GM19467 (cell line): ENCODE results near the gene EPHA10.
"Not testable (repeated sequence)": the region's sequence is repeated elsewhere in the genome, so short reads cannot be mapped to it uniquely, and the experiment has no call there.

Experiments
- ATAC-seq: cut with Tn5 transposase; IDR thresholded peaks from one replicate; pipeline ENCODE4 v1.9.1; 2021; ENCODE audit warnings: mild to moderate bottlenecking, moderate library complexity; ENCODE audit not compliant: unreplicated experiment

The EPHA10 gene

DNA sequence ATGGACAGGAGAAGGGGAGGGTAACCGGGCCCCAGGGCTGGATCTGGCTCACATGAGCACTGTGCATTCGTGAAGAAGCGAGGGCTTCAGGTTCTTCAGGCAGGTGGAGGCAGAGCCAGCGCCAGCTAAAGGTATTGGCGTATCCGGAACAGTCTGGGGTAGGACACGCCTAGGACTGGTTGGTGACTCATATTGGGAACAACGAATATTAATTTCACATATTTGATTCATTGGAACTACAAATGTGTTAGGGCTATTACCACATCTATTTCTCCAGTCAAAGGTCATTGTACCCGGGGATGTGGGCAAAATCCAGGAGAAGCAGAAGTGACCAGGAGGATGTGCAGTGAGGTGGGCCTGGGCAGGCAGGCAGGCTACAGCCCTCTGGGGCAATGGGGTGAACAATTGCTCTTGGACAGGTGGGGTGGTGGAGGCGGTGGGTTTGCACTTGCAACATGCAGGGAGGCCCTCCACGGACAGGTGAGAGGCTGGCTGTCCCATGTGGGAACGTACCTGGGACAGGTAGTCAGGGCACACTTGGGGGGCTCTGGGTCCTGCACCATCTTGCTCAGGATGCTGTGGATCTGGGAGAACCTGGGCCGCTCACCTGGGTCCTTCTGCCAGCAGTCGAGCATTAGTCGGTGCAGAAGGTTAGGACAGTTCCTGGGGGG is 45.9 kb downstream of the EPHA10 start:
- no peak for ATAC-seq

DNA sequence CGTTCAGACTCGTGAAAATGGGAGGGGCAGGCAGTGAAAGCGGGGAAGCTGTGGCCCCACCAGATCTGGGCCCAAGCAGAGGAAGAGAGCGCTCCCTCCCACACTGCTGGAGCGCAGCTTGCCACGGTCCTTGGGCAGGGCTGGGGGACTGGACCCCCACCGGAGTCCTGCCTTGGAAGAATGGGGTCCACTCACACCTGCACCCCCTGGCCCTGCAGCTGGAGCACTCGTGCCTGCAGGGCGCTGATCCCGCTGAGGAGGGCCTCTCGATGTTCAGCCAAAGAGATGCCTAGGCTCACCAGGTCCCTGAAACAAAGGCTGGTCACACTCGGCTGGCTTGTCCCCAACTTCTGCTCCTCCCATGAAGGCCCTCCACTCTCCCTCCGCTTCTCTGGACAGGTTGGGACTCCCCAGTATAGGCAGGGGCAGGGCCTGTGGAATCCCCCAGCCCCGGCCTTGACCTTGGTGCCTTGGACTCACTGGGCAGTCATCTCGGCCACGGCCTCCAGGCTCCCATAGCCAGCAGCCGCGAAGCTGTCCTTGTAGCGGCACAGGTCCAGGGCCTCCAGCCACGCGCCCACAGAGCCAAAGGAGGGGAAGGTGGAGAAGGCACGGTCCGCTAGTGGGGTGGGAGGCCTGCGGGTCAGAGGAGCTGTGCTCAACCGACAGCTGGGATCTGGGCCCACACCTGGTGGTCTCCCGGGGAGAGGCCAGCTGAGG is 46.6 kb downstream of the EPHA10 start:
- ATAC-seq = no peak

DNA sequence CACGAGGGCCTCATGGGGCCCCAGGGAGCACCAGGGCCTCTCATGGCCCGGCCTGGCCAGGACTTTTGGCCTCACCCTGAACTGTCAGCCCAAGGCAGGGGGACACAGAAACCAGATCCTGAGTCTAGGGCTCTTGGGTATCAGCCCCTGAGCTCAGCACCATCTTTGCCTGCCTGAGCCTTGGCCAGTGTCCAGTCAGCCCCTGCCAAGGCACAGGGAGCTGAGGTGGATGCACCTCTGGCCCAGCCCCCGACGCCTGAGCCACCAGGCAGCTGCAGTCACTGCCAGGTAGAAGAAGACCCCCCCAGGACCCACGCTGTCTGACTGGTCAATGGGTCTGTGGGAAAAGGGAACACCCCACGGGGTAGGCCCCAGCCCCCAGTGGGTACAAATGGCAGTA is 47.3 kb downstream of the EPHA10 start:
- no peak for ATAC-seq

DNA sequence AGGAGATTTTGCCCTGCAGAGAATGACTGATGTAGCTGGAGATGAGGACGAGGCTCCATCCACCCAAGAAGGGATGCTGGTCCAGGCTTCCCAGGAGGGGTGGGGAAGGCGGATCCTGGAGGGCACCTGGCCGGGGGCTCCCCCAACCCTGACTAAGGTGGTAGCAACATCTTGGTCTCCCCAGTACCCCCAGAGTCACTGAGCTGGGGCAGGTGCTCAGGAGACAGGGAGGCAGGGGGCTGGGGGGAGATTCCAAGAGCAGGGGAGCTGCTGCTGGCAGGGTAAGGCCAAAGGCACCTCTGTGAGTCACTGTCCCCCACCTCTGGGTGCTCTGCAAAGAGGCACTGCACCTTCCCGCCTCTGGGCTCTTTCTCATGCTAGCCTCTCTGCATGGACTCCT is 48.6 kb downstream of the EPHA10 start:
- no peak for ATAC-seq

DNA sequence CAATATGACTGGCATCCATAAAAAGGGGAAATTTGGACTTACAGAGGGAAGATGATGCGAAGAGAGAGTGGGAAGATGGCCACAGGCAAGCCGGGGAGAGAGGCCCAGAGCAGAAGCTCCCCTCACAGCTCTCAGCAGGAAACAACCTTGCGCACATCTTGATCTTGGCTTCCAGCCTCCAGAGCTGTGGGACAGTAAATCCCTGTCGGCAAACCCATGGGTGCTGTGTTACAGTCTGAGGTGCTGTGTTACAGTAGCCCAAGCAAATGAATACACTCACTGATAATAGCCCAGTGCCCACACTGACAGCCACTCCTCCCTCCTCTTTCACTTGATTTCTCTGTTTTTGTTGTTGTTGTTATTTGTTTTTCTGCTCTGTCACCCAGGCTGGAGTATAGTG is 50.2 kb downstream of the EPHA10 start:
- no peak for ATAC-seq

DNA sequence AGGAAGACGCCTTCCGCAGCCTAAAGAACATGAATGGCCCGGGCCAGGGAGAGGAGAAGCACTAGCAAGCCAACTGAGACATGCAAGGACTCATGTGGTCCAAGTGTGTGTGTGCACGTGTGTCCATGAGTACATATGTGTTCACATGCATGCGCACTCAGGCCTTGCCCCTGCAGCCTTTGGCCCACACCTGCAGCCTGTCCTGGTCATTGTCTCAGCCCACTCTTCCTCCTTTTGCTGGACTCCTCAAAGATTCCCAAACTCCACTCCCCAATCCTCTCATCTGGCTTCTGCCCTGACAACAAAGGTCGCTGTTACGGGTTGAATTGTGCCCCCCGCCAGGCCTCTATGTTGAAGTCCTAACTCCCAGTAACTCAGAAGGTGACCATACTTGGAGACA is 50.7 kb downstream of the EPHA10 start:
- ATAC-seq = no peak

DNA sequence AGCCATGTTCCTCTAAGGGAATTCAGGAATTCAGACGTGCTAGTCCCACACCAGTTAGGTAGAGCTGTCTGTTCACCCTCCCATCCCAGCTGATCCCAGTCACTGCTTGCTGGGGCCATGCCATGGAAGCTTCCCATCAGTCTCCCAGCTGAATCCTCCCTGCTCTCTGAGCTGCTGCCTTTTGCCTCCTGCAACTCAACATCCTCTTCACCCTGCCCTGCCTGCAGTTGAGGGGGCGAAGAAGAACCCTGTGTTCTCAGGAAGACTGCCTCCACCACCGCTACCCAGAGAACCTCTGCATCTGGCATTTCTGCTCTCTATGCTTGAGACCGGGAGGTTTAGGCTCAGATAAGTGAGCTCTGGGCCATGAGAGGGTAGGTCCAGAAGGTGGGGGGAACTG is 56.4 kb downstream of the EPHA10 start:
- ATAC-seq = no peak

DNA sequence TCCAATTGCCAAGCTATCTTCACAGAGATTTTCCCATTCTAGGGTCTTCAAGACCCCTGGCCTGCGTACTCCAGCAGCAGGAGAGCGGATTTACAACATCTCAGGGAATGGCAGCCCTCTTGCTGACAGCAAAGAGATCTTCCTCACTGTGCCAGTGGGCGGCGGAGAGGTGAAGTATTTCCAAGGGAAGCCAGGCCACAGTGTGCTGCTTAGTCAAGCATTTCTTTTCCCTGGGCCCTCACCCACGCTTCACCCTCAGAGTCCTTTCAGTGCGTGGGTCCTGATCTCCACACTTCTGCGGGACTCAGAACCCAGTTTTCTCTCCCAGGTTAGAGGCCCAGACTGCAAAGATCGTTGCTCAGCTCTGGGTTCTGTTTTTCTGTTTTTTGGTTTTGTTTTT is 59.5 kb downstream of the EPHA10 start:
- ATAC-seq = no peak

DNA sequence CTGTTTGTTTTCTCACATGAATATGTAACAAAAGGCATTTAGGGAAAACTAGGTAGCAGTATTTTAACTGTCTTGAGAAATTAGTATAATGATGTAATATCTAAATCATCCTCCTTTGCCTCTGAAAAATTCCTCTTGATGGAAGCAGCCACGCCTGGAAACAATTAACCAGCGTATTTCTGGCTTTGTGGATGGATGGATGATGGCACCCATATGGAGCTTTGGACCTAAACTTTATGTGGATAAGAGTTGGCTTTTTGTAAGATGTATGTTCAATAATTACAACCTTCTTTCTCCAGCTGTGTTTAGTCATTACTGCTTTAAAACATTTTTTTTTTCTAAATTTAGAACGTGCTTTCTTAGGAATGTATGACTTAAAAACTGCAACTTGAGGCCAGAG is 60.0 kb downstream of the EPHA10 start:
- ATAC-seq = no peak

DNA sequence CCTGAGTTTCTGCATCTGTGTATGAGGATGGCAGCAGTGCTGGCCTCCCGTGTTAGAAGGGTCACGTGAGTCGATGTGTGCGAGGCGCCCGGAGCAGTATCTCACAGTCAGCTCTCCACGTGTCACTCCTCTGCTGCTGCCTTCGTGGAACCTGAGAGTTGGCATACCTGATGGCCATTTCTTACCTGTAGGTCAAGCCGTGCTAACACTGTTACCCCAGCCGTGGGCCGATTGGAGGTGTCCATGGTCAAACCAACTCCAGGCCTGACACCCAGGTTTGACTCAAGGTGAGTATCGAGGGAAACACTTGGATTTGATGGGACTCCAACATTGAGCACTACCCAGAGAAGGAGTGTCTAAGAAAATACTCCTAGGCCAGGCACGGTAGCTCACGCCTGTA is 61.9 kb downstream of the EPHA10 start:
- no peak for ATAC-seq

DNA sequence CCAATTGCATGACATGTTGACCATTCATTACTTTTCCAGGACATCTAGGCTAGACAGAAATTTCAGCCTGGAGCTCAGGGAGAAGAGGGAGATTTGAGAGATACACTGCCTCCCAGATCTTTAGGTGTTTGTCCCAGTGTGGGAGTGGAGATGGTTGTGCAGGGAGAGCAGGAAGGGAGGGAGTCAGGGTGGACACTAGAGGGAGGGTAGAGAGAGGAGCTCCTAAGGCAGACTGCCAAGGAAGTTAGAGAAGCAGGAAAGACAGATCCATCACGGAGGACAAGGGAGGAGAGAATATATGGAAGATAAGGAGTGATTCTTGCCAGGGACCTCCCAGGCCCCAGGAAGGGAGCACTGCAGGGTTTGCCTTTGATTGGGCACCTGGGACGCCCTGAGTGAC is 63.9 kb downstream of the EPHA10 start:
- no peak for ATAC-seq

DNA sequence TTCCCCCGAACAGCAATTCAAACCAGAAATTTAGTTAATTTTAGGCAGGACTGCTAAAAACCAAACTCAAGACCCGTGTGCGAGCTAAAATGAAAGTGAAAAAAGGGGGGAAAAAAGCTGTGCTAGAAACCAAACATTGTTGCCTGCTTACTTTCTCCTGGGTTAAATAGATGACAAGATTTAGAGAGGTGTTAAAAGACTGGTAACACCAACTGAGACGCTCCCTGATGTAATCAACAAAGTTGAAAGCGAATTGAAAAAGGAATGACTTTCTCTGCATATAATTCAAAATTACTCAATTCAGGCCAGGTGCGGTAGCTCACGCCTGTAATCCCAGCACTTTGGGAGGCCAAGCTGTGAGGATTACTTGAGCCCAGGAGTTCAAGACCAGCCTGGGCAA is 65.8 kb downstream of the EPHA10 start:
- no peak for ATAC-seq

DNA sequence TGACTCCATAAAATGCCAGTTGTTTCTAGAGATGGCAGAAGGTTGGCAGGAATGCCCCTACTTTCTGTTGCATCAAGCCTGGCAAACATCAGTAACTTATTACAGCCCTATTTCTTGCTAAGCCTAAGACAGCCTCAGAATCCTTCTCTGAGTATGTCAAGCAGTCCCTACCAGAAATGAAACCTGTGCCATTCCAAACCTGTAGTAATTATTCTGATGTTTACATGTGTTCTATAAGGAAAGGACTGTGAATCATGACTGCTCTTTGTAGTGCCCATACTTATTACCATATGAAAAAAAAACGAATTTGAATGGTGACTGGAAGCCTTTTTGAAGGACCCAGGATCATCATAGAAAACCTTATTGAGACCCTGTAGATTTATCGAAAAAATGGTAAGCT is 67.2 kb downstream of the EPHA10 start:
- no peak for ATAC-seq

DNA sequence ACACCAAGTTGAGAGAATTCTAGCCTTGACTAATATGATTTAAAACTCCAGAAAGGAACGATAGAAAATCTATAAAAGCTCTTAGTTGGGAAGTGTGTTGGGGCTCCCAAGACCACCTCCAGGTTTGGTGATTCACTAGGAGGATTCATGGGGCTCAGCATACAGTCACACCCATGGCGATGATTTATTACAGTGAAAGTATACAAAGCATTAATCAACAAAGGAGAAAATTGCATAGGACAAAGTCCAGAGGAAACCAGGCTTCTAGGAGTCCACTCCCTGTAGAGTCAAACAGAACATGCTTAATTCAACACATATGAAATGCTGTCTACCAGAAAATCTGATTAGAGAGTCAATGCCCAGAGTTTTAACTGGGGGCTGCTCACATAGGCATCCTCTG is 67.8 kb downstream of the EPHA10 start:
- no peak for ATAC-seq

DNA sequence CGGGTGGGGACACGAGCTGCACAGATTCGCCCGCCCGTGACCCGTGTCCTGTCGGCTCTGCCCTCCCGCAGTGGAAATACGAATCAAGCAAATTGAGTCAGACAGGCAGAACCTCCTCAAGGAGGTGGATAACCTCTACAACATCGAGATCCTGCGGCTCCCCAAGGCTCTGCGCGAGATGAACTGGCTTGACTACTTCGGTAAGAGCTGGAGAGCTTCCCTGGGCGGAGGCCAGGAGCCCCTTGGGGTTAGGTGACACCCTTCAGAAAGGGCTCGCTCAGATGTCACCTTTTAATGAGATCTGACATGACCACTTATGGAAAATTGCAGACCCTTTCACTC is 72.1 kb downstream of the EPHA10 start:
- ATAC-seq = no peak

DNA sequence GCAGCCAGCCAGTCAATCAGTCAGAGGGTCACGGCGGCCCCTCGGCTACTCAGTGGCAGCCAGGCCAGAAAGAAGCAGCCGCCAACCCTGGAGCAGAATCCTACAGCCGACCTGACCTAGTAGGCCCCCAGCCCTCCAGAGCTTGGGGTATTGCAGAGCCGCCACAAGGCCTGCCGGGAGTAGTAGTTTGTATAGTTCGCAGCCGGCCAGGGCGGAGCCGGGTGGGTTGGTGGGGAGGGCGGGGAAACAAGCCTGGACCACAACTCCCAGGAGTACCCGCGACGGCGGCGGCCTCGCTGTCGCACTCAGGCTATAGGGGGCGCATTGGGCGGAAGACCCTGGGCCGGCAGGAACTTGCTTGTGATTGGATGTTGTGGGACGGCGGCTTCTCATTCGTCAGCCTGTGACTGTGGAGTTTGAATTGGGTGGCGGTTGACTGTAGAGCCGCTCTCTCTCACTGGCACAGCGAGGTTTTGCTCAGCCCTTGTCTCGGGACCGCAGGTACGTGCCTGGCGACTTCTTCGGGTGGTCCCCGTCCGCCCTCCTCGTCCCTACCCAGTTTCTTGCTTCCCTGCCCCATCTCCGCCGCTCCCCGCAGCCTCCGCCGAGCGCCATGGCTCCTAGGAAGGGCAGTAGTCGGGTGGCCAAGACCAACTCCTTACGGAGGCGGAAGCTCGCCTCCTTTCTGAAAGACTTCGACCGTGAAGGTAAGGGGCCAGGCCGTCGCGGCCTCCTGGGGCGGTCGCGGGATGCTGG is 72.7 kb downstream of the EPHA10 start, which contains the start of gene CDCA8:
Gene CDCA8, plus strand, starts transcription at position 439 of the 756 bp plus-strand sequence. Its CDS starts 175 bp downstream, at position 614.
- ATAC-seq = peak; percentile 75

DNA sequence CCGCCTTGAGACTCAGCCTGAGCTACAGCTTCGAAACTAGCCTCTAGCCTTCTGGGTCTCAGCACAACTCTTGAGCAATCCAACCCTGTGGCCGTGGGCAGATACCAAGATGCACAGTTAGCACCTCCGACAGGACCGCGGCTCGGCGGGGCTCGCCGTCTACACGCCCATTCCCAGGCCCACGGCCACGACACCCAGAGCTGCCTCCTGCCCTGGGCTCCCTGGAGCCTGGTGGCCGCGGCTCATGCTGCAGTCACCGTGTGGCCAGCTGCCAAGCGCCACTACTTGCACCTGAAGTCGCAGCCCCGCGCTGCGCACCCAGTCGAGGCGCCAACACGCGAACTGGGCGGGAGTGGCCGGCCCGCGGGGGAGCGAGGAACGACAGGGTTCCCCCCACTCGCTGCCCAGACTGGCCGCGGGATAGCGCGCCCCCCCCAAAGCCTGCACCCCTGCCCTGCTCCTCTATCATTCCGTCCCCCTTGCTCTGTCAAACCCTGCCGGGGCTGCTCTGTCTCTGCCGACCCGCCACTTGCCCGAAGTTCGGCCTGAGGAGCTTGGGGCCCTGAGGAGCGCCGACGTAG is 73.3 kb downstream of the EPHA10 start:
- peak; percentile 1 for ATAC-seq

DNA sequence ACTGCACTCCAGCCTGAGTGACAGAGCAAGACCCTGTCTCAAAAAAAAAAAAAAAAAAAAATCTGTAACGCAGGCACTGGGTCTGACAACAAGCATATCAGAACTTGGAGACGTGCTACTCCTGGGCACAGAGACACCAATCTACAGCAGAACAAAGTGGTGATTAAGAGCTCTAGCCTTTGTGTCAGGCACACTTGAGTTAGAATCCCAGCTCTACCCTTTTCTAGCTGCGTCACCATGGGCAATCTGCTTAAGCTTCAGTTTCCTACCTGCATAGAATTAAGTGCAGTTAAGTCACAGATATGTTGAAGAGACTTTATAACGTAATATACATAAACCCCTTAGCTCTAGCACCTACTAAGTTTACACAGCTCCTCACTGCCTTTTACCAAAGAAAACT is 76.0 kb downstream of the EPHA10 start:
- no peak for ATAC-seq

DNA sequence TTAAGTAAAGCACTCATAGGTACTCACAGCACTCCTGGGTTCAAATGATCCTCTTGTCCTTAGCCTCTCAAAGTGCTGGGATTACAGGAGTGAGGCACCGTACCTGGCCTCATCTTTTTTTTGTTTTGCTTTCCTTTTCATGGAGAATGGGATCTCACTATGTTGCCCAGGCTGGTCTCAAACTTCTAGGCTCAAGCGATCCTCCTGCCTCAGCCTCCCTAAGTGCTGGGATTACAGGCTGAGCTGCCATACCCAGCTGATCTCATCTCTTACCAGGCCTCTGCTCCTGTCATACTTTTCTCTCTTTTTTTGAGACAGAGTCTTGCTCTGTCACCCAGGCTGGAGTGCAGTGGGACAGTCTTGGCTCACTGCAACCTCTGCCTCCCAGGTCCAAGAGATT is 77.2 kb downstream of the EPHA10 start:
- not testable (repeated sequence) for ATAC-seq

DNA sequence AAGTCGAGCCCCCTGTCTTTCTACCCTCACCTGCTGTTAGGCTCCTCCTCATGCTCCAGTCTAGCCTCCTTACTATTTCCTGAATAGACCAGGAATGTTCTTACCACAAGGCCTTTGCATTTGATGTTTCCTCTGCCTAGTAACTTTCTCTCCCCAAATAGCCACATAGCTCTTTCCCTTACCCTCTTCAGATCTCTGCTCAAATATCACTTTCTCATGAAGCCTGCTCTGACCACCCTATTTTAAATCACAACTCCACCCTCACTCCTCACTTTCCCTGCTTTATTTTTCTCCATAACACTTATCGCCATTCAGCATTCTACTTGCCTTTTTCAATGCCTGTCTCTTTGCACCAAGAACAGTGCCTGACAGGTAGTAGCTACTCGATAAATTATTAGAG is 79.2 kb downstream of the EPHA10 start:
- no peak for ATAC-seq

DNA sequence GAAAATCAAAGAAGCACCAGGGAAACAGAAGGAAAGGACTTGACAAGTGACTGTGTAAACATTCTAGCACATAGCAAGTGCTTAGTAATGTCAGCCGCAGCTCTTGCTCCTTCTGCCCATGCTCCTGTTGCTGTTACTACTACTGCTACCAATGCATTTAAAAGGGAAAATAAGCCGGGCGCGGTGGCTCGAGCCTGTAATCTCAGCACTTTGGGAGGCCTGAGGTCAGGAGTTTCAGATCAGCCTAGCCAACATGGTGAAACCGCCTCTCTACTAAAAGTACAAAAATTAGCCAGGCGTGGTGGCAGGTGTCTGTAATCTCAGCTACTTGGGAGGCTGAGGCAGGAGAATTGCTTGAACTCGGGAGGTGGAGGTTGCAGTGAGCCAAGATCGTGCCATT is 80.7 kb downstream of the EPHA10 start:
- ATAC-seq = not testable (repeated sequence)
